Tibial nerve (tissue), 4 donors: ENCODE data around the gene LRRC28.

ENCODE experiments used
- CTCF ChIP-seq, 5 experiments: fragments of 200-600 bp in 3 of 5; fragments of 450-650 bp in 2 of 5; sonication (generic) in 3 of 5; IDR thresholded peaks; one replicate each; pipeline ENCODE4 v1.5.1; 2016 to 2019; ENCODE audit warnings: antibody characterized with exemption in 5 of 5, mild to moderate bottlenecking in 3 of 5, moderate library complexity in 2 of 5
- EP300 ChIP-seq, 2 donors: sonication (generic); formaldehyde crosslinking; IDR thresholded peaks; one replicate each; pipeline ENCODE4 v1.6.1; 2017; ENCODE audit warnings: antibody characterized with exemption in 2 of 2, mild to moderate bottlenecking in 1 of 2

GRCh38 chr15:99345832-99346462, 94.7 kb downstream of the LRRC28 start:
- TF ChIP-seq EP300 (IDR thresholded peaks at IDR 0.05) (no peak), CTCF (IDR thresholded peaks at IDR 0.05) (no peak)
